Spleen (tissue), 11 donors: Measurements from ENCODE around the gene CENPB. TPM values are rescaled to one million over a fixed set of nuclear protein-coding genes. Genes with fewer than 3 reads are reported as not detected.

Experiments
- DNase-seq: peaks from one replicate; pipeline ENCODE4 v3.0.0-alpha.2; 2020
- H3K27ac ChIP-seq, 8 donors: fragments of 200-600 bp; sonication (generic) in 7 of 8; 1 replicate in 4 of 8; 2 replicates in 4 of 8; pipeline versions ENCODE4 v1.5.0 to v1.8.0; 2016 to 2021; ENCODE audit warnings: inconsistent platforms in 4 of 8, mild to moderate bottlenecking in 4 of 8, moderate library complexity in 1 of 8
- H3K27me3 ChIP-seq, 7 donors: fragments of 200-600 bp; sonication (generic) in 6 of 7; replicated peaks in 1 of 7; 1 replicate in 4 of 7; 2 replicates in 3 of 7; pipeline versions ENCODE4 v1.5.0 to v1.8.0; 2016 to 2021; ENCODE audit warnings: inconsistent platforms in 3 of 7, mild to moderate bottlenecking in 1 of 7
- H3K36me3 ChIP-seq, 6 donors: fragments of 200-600 bp; sonication (generic) in 5 of 6; 1 replicate in 4 of 6; 2 replicates in 2 of 6; pipeline versions ENCODE4 v1.5.0 to v1.8.0; 2016 to 2021; ENCODE audit warnings: inconsistent platforms in 2 of 6
- H3K4me1 ChIP-seq, 6 donors: fragments of 200-600 bp; sonication (generic) in 5 of 6; 1 replicate in 3 of 6; 2 replicates in 3 of 6; pipeline versions ENCODE4 v1.5.0 to v1.8.0; 2016 to 2021; ENCODE audit warnings: inconsistent platforms in 3 of 6
- H3K4me3 ChIP-seq, 8 donors: fragments of 200-600 bp; sonication (generic) in 7 of 8; 1 replicate in 4 of 8; 2 replicates in 4 of 8; pipeline versions ENCODE4 v1.5.0 to v1.8.0; 2016 to 2021; ENCODE audit warnings: inconsistent platforms in 4 of 8, mild to moderate bottlenecking in 4 of 8, moderate library complexity in 2 of 8
- H3K9me3 ChIP-seq, 8 donors: fragments of 200-600 bp; sonication (generic) in 7 of 8; 1 replicate in 4 of 8; 2 replicates in 4 of 8; pipeline versions ENCODE4 v1.5.0 to v1.8.0; 2016 to 2021; ENCODE audit warnings: inconsistent platforms in 4 of 8
- POLR2A ChIP-seq, 3 donors: fragments of 450-650 bp; IDR thresholded peaks; one replicate each; pipeline ENCODE4 v1.5.1; 2017; ENCODE audit warnings: antibody characterized with exemption in 3 of 3, mild to moderate bottlenecking in 1 of 3
- POLR2AphosphoS5 ChIP-seq, 3 donors: sonication (generic); formaldehyde crosslinking; IDR thresholded peaks; one replicate each; pipeline ENCODE4 v1.5.1; 2017; ENCODE audit warnings: antibody characterized with exemption in 3 of 3
- WGBS, 5 donors: extraction: QIAGEN DNeasy Blood & Tissue Kit in 3 of 5; methylation state at CpG; one replicate each; pipeline versions ENCODE4 v1.1.5 to v1.1.7; 2013 to 2018; 5-methylcytosine and 5-hydroxymethylcytosine counted together
- intact Hi-C: fragments of 100-400 bp; cut with DNase I; formaldehyde crosslinking; loops from one replicate; pipeline ENCODE4 v1.15.0; 2023; ENCODE audit warnings: low total_unique reads
- polyA plus RNA-seq, 3 donors: library from polyadenylated mRNA; stranded (reverse); fragments of 200-250 nt; gene quantifications; one replicate each; pipeline ENCODE4 v1.2.1, GENCODE V29; 2013
- total RNA-seq, 7 donors: library from RNA; depleted of rRNA in 3 of 7; stranded (reverse); fragments of >200 nt in 3 of 7; fragmentation: NEBNext Ultra II Directional in 4 of 7; extraction: Animal tissue kit (Norgen Biotek cat#: 25700) in 4 of 7; gene quantifications; one replicate each; pipeline versions ENCODE4 v1.1.0 to v1.2.1, GENCODE V29; 2016 to 2021
- TF ChIP-seq, protein P1 (sequence below), 11 experiments: fragments of 200-600 bp in 7 of 11; fragments of 450-650 bp in 4 of 11; sonication (generic) in 4 of 11; IDR thresholded peaks in 8 of 11; conservative IDR thresholded peaks in 3 of 11; 1 replicate in 7 of 11; 2 replicates in 4 of 11; pipeline versions ENCODE4 v1.4.0 to v1.8.0; 2016 to 2021; ENCODE audit warnings: antibody characterized with exemption in 11 of 11, inconsistent platforms in 4 of 11, mild to moderate bottlenecking in 1 of 11
- donor health status: healthy with polysubstance abuse.
- donor health status: DM: no; HTN: no; CAD: no; lungs with moderate emphysema.
- donor health status: DM: no; HTN: no; CAD: no.
- donor health status: Bipolar disorder and iron deficiency.
- donor health status: healthy.
- donor health status: DM: no; HTN: no; CAD: no.
- donor health status: DM: yes; HTN: yes; CAD: no.

The CENPB gene
- total and polyA plus RNA-seq, 10 donors = 24.8 to 84.7 (median 55.6) TPM

DNA sequence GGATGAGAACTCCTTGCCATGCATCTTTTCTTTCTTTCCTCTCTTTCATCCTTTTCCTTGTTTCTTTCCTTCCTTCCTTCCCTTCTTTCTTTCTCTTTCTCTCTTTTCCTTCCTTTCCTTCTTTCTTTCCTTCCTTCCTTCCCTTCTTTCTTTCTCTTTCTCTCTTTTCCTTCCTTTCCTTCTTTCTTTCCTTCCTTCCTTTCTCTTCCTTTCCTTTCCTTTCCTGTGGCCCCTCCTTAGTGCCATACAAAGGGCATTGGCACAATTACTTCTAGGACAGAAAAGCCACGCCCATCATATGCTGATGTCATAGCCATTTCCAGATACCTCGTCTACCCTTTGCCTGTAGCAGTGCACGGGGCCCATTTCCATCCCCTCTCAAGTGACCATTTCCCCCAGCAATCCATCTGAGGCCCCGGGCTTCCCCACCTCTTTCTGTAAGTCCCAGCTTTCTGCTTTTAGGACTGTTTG, 2.2 kb upstream of the CENPB start:
- Histone ChIP-seq H3K27me3 (no peaks in the 10 kb centered on the region), H3K9me3 (no peaks in the 10 kb centered on the region), H3K4me3 (no peak overlapping the region), H3K4me1 (peaks cover 18 to 51% (median 43%) of the 10 kb centered on the region in 6 donors), H3K27ac (peak overlapping the region in 1 of 8 donors; percentile 17), H3K36me3 (peaks cover 0 to 12% (median 0%) of the 10 kb centered on the region in 6 donors)
- 48 to 84% (median 54%) methylated on average over 4 of the region's 4 CpGs for WGBS, 5 donors
- peak; percentile 36 for DNase-seq
- TF ChIP-seq, protein P1, sequence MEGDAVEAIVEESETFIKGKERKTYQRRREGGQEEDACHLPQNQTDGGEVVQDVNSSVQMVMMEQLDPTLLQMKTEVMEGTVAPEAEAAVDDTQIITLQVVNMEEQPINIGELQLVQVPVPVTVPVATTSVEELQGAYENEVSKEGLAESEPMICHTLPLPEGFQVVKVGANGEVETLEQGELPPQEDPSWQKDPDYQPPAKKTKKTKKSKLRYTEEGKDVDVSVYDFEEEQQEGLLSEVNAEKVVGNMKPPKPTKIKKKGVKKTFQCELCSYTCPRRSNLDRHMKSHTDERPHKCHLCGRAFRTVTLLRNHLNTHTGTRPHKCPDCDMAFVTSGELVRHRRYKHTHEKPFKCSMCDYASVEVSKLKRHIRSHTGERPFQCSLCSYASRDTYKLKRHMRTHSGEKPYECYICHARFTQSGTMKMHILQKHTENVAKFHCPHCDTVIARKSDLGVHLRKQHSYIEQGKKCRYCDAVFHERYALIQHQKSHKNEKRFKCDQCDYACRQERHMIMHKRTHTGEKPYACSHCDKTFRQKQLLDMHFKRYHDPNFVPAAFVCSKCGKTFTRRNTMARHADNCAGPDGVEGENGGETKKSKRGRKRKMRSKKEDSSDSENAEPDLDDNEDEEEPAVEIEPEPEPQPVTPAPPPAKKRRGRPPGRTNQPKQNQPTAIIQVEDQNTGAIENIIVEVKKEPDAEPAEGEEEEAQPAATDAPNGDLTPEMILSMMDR (IDR thresholded peaks at IDR 0.05 in 8 of 11, conservative IDR thresholded peaks at IDR 0.05 in 3 of 11) = no peak
- TF ChIP-seq POLR2A (IDR thresholded peaks at IDR 0.05) (no peak), POLR2AphosphoS5 (IDR thresholded peaks at IDR 0.05) (no peak)
- intact Hi-C loops = no loop called here

DNA sequence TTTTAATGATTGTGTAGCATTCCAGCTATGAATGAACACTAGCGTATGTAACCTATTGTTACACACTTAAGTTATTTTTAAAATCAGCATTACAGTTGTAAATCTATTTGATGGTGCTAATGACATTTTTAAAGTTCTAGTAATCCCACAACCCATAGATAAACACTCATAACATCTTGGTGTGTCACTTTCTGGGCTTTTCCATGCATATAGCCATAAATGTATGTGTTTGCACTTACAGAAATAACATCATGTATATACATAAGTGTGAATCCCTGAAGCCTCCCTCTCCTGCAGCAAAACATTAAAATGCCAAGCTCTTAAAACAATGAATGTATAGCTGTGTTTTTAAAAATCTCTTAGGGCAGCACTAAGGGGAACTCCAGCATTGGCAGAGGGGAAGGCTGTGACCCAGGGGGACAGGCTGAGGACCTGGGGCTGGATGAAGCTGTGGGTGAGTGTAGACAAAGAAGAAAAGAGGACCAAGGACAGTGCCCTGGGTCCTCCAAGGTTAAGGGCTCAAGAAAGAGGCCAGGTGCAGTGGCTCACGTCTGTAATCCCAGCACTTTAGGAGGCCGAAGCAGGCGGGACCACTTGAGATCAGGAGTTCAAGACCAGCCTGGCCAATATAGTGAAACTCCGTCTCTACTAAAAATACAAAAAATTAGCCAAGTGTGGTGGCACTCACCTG, 929 bp upstream of the CENPB start:
- intact Hi-C loops = loop anchor here (2.0 kb wide), 1 partner anchor 31 kb away; no protein-coding TSS in a partner anchor
- Histone ChIP-seq H3K36me3 (peaks cover 0 to 24% (median 0%) of the 10 kb centered on the region in 6 donors), H3K4me1 (peaks cover 21 to 64% (median 50%) of the 10 kb centered on the region in 6 donors), H3K9me3 (no peaks in the 10 kb centered on the region), H3K27ac (peak overlapping the region in 6 of 8 donors; percentile 61 to 89 (median 66)), H3K27me3 (no peaks in the 10 kb centered on the region), H3K4me3 (peak overlapping the region in 7 of 8 donors; percentile 18 to 83 (median 38))
- 71 to 81% (median 77%) methylated on average over 5 of the region's 5 CpGs for WGBS, 5 donors
- DNase-seq = peak; percentile 34
- TF ChIP-seq POLR2A (IDR thresholded peaks at IDR 0.05) (no peak), POLR2AphosphoS5 (IDR thresholded peaks at IDR 0.05) (no peak)
- TF ChIP-seq, protein P1 (IDR thresholded peaks at IDR 0.05 in 8 of 11, conservative IDR thresholded peaks at IDR 0.05 in 3 of 11) = no peak

DNA sequence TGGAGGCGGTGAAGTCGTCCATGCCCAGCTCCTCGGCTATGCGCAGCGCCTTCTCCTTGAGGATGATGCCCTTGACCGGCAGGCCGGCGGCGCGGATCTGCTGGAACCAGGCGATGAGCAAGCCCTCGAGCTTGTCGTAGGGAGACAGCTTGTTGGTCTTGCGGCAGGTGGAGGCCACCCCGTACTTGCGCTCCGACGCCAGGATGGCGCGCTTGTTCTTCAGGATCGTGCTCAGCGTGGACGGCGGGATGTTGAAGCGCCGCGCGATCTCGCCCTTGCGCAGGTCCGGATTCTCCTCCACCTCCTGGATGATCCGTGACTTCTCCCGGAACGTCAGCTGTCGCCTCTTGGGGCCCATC, 435 bp downstream of the CENPB start:
- Histone ChIP-seq H3K4me3 (peak overlapping the region; percentile 41 to 83 (median 50)), H3K9me3 (no peaks in the 10 kb centered on the region), H3K36me3 (peaks cover 0 to 24% (median 0%) of the 10 kb centered on the region in 6 donors), H3K27me3 (no peaks in the 10 kb centered on the region), H3K27ac (peak overlapping the region; percentile 69 to 89 (median 84)), H3K4me1 (peaks cover 25 to 75% (median 54%) of the 10 kb centered on the region in 6 donors)
- no peak for DNase-seq
- intact Hi-C loops = loop anchor here (2.0 kb wide), 1 partner anchor 33 kb away; no protein-coding TSS in a partner anchor
- 1 to 8% (median 5%) methylated on average over 11 to 35 of the region's 35 CpGs; no CpG with 5 or more reads in 1 of the 5 donors for WGBS, 5 donors
- TF ChIP-seq POLR2A (IDR thresholded peaks at IDR 0.05) (no peak), POLR2AphosphoS5 (IDR thresholded peaks at IDR 0.05) (no peak)
- TF ChIP-seq, protein P1 (IDR thresholded peaks at IDR 0.05 in 8 of 11, conservative IDR thresholded peaks at IDR 0.05 in 3 of 11) = no peak
